GM13976 (cell line): Measurements from ENCODE around the gene AP1S1.
"Not testable (repeated sequence)": the region's sequence is repeated elsewhere in the genome, so short reads cannot be mapped to it uniquely, and the experiment has no call there.

Experiments used
- DNase-seq: peaks from one replicate; pipeline ENCODE4 v3.0.0; 2012; ENCODE audit warnings: low spot score
- in situ Hi-C: fragments of 300-500 bp; cut with MboI; formaldehyde crosslinking; loops from one replicate; pipeline ENCODE4 v1.12.0; 2022; ENCODE audit warnings: low sequenced_read_pairs, mixed read lengths, inconsistent platforms; ENCODE audit not compliant: unreplicated experiment
- TF ChIP-seq, protein P1 (sequence below): IDR thresholded peaks from 2 replicates; pipeline ENCODE4 v1.5.1; 2012; ENCODE audit warnings: borderline replicate concordance, mild to moderate bottlenecking; ENCODE audit not compliant: insufficient read depth; ENCODE audit errors: extremely low read depth, missing control alignments, control extremely low read depth

AP1S1 gene

DNA sequence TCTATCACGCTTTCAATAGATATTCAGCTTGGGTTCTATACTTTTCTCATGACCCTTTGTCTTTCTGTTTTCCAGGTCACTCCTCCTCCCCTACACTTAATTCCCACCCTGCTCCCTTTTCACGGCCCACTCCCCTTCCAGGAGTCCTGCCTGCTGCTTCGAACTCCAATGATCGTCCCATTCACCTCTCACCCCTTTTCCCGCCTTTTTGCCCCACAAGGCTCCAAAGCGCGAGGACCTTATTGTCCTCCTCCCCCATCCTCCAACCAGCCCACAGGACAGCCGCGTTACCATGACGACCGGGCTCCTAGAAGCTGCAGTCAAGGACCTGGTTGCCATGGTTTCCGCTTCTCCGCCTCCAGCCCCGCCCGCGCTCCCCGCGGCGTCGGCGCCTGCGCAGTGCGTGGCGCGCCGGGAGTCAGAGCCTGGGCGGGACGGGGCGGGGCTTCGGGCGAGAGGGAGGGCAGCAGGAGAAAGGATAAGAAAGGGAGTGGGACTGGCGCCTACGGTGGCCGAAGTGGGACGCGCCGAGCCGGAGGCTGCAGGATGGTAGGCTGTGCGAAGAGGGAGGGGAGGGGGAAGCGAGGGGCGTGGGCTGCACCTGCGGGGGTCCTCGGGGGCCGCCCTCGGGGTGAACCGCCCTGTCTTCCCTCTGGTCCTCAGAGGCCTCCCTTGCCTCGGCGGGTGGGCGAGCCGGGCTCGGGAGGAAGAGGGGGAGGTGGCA is at the start of gene AP1S1:
AP1S1 (plus strand) TSS at position 508 of the 724 bp plus-strand sequence; CDS start at position 547, 39 bp downstream.
- TF ChIP-seq, protein P1, sequence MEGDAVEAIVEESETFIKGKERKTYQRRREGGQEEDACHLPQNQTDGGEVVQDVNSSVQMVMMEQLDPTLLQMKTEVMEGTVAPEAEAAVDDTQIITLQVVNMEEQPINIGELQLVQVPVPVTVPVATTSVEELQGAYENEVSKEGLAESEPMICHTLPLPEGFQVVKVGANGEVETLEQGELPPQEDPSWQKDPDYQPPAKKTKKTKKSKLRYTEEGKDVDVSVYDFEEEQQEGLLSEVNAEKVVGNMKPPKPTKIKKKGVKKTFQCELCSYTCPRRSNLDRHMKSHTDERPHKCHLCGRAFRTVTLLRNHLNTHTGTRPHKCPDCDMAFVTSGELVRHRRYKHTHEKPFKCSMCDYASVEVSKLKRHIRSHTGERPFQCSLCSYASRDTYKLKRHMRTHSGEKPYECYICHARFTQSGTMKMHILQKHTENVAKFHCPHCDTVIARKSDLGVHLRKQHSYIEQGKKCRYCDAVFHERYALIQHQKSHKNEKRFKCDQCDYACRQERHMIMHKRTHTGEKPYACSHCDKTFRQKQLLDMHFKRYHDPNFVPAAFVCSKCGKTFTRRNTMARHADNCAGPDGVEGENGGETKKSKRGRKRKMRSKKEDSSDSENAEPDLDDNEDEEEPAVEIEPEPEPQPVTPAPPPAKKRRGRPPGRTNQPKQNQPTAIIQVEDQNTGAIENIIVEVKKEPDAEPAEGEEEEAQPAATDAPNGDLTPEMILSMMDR: no peak
- in situ Hi-C loops: no loop called here
- DNase-seq: peak; percentile 99

DNA sequence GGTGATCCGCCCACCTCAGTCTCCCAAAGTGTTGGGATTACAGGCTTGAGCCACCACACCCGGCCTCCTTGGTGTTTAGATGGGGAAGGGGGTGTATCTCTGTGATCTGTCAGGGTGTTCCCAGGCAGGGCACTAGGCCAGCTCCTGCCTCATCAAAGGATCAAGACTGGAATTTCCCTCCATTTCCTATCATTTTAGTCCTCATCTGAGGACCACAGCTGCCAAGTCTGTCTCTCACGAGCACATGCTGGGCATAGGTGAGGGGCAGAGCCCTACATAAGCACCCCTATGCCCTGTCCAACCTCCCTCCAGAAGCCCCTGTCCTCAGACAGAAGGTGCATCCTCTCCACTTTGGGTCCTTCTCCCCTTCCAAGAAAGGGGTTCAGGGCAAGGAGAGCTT is 49.5 kb upstream of the AP1S1 start:
- in situ Hi-C loops: no loop called here
- no peak for DNase-seq
- TF ChIP-seq, protein P1: no peak

DNA sequence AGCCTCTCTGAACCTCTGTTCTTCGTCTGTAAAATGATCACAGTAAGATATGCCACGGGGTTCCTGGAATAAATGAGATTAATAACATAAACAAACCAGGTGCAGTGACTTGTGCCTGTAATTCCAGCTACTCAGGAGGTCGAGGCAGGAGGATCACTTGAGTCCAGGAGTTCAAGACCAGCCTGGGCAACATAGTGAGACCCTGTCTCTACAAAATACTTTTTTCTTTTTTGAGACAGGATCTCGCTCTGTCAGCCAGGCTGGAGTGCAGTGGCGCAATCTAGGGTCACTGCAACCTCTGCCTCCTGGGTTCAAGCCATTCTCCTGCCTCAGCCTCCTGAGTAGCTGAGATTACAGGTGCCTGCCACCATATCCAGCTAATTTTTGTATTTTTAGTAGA is 49.0 kb upstream of the AP1S1 start:
- DNase-seq, in situ Hi-C loops: not testable (repeated sequence)

DNA sequence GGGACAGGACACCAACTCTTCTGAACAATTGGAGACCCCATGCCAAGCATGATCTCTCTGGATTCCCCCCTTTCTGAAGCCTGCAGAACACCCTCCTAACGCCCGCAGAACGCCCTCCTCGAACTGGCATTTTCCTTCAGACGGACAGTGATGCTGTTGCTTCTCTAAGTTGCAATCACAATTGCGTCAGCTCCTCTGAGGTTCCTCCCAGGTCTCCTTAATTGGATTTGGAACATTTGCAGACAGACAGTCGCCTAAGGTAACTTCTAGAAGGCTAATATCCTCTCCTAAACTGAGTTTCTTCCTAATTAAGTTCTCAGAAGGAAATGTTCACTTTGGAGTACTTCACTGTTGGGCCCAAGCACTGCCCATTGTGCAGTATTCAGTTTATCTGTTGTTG is 47.9 kb upstream of the AP1S1 start:
- TF ChIP-seq, protein P1: no peak
- in situ Hi-C loops: no loop called here
- no peak for DNase-seq

DNA sequence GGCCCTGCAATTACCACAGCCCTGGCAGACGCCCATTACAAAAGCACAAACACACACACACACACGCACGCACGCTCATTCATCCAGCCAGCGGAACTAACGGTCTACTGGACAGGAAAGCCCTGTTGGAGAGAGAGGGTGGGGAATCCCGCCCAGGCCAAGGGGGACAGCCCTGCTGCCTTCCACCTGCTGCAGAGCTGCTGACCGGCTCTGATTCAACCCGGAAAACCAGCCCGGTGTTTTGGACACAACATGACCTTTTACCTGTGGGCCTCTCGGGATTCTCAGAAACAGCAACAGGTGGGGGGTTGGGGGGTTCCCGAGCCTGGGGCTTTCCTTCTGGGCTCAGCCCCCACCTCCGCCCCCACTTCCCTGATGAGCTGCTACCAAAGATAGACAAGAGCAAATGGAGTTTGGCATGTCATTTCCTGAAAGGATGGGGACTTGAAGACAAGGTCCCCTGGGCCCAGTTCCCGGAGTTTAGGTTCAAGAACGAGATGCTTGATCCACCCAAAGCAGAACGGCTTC is 45.9 kb upstream of the AP1S1 start:
- in situ Hi-C loops: no loop called here
- peak; percentile 81 for DNase-seq
- TF ChIP-seq, protein P1: no peak

DNA sequence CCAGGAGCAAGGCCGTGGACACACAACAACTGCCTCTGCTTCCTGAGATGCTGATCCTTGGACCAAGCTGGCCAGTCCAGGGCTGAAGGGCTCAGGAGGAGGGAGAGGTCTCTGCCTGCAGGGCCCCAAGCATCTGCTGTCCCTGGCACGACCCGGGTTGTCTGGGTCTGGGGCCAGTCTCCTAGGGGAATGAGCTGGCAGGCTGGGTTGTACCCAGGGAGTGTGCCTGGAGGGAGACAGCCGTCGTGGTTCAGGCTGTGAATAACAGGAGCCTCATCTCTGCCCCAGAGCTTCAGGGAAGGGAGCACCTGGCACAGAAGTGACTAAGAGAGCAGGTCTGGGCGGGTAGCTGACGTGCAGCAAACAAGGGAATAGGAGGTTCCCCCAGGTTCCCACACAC is 45.3 kb upstream of the AP1S1 start:
- no peak for DNase-seq
- in situ Hi-C loops: no loop called here
- TF ChIP-seq, protein P1: no peak

DNA sequence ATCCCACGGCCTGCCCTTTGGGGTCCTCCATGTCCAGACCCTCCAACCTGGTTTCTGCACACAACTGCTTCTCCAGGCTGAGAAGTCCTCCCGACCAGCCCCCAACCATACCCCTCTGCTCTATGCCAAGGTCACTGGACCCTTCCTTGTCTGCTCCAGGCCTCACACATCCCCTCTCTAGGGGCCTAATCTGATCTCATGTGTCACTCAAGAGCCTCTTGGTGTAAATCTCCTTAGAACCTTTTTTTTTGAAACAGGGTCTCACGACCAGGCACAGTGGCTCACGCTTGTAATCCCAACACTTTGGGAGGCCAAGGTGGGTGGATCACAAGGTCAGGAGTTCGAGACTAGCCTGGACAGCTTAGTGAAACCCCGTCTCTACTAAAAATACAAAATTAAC is 44.9 kb upstream of the AP1S1 start:
- in situ Hi-C loops: no loop called here
- TF ChIP-seq, protein P1: no peak
- DNase-seq: no peak
